Measurements from ENCODE around the gene CACNA1H.
"Not testable (repeated sequence)": the region's sequence is repeated elsewhere in the genome, so short reads cannot be mapped to it uniquely, and the experiment has no call there.

CACNA1H gene

GRCh38 chr16:1255276-1256122 lies 102.6 kb downstream of the CACNA1H start, which contains the start of gene TPSD1:
TPSD1 (plus strand) TSS chr16:1256069; CDS start chr16:1256281, 212 bp downstream.
- not testable (repeated sequence) for DNase-seq (ENCODE audit: low read depth)

GRCh38 chr16:1256296-1256873 lies 103.5 kb downstream of the CACNA1H start:
- DNase-seq (ENCODE audit: low read depth), result not testable (repeated sequence)

- DNase-seq (ENCODE audit: low read depth), result no peak
Measured at GRCh38 chr16:1256874-1257322, 104.0 kb downstream of the CACNA1H start.

- DNase-seq (ENCODE audit: low read depth), result no peak
Measured at GRCh38 chr16:1257561-1258224, 104.8 kb downstream of the CACNA1H start.

- no peak for DNase-seq (ENCODE audit: low read depth)
Measured at GRCh38 chr16:1258225-1258600, 105.3 kb downstream of the CACNA1H start.

GRCh38 chr16:1258906-1259759 lies 106.2 kb downstream of the CACNA1H start:
- DNase-seq (ENCODE audit: low read depth), result no peak

GRCh38 chr16:1259760-1260068 lies 106.8 kb downstream of the CACNA1H start:
- DNase-seq (ENCODE audit: low read depth), result no peak

- no peak for DNase-seq (ENCODE audit: low read depth)
Measured at GRCh38 chr16:1260101-1260680, 107.3 kb downstream of the CACNA1H start.

- no peak for DNase-seq (ENCODE audit: low read depth)
Measured at GRCh38 chr16:1261131-1261892, 108.4 kb downstream of the CACNA1H start.

- DNase-seq (ENCODE audit: low read depth), result no peak
Measured at GRCh38 chr16:1262210-1262845, 109.4 kb downstream of the CACNA1H start.

- no peak for DNase-seq (ENCODE audit: low read depth)
Measured at GRCh38 chr16:1262846-1263221, 109.9 kb downstream of the CACNA1H start.

- no peak for DNase-seq (ENCODE audit: low read depth)
Measured at GRCh38 chr16:1263591-1264344, 110.9 kb downstream of the CACNA1H start.

GRCh38 chr16:1264345-1265089 lies 111.6 kb downstream of the CACNA1H start:
- DNase-seq (ENCODE audit: low read depth), result no peak

GRCh38 chr16:1265090-1265630 lies 112.3 kb downstream of the CACNA1H start:
- DNase-seq (ENCODE audit: low read depth), result no peak

- no peak for DNase-seq (ENCODE audit: low read depth)
Measured at GRCh38 chr16:1265826-1266225, 112.9 kb downstream of the CACNA1H start.

- DNase-seq (ENCODE audit: low read depth), result not testable (repeated sequence)
Measured at GRCh38 chr16:1269418-1269817, 116.5 kb downstream of the CACNA1H start.

- DNase-seq (ENCODE audit: low read depth), result no peak
Measured at GRCh38 chr16:1271380-1271723, 118.4 kb downstream of the CACNA1H start.

Measured in stromal cell of bone marrow (primary cell).